NCI-H2196 treated with DMSO at 0.1 percent for 48 hours (cell line): ENCODE results near the gene FANCD2OS.
"Not testable (repeated sequence)": the region's sequence is repeated elsewhere in the genome, so short reads cannot be mapped to it uniquely, and the experiment has no call there.

Experiments used
- DNase-seq: peaks from one replicate; lab custom pipeline; 2025; ENCODE audit not compliant: unreplicated experiment; lab: John Stamatoyannopoulos, UW

Gene FANCD2OS, protein sequence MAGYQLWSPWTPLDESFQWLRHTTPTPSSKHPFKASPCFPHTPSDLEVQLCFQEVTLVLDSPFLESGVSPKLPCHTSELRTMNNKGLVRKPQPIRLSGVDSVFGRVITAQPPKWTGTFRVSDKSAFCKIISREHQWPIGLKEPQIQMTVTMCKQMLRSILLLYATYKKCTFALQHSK

DNA sequence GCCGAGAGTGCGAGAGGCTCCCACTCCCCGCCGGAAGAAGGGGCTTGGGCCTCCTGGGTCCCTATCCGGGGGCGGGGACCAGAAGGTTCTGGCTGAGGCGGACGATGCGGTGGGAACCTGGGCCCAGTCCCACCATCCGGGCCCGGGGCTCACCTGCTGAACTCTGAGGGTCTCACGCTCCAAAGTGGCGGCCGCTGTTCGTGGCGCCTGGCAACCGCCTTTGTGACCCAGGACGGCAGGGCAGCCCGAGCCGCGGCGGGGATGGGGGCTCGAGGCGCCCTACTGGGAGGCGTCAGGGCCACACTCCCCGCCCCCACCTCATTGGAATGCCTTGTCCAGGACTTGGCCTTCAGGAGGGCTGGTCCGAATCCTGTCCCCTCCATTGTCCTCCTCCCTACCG is at the start of gene FANCD2OS:
FANCD2OS (minus strand) TSS at position 165 of the 400 bp plus-strand sequence. CDS start 3,481 bp downstream, outside the sequence.
- DNase-seq = no peak

GRCh38 chr3:10157031-10157430 is 49.0 kb upstream of the FANCD2OS start:
- no peak for DNase-seq

DNA sequence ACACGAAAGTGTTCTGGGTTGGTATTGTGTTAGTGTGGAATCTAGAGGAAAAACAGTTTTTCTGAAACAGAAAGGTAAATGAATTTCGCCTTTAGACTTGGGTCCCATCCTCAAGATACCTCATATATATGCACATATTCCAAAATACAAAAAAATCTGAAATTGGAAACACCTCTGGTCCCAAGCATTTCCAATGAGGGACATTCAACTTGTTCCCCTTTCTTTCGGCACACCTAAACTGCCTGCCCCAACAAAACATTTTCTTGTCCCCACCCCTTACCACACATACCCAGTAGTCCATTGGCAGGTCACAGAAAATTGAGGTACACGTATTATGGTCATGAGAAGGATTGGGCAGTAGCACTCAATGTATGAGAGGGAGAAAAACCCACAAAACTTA is 47.6 kb upstream of the FANCD2OS start:
- no peak for DNase-seq

- no peak for DNase-seq
These were observed 47.0 kb upstream of the FANCD2OS start for GRCh38 chr3:10155123-10155472.

GRCh38 chr3:10154335-10155122 is 46.5 kb upstream of the FANCD2OS start:
- no peak for DNase-seq

DNA sequence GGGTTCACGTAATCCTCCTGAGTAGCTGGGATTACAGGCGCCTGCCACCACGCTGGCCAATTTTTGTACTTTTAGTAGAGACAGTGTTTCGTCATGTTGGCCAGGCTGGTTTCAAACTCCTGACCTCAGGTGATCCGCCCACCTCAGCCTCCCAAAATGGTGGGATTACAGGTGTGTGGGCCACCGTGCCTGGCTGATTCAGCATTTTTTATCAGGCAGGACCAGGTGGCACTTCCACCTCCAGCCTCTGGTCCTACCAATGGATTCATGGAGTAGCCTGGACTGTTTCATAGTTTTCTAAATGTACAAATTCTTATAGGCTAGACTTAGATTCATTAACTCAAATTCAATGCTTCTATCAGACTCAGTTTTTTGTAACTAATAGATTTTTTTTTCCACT is 42.9 kb upstream of the FANCD2OS start:
- DNase-seq = no peak

GRCh38 chr3:10149226-10149625 is 41.2 kb upstream of the FANCD2OS start:
- DNase-seq = no peak

DNA sequence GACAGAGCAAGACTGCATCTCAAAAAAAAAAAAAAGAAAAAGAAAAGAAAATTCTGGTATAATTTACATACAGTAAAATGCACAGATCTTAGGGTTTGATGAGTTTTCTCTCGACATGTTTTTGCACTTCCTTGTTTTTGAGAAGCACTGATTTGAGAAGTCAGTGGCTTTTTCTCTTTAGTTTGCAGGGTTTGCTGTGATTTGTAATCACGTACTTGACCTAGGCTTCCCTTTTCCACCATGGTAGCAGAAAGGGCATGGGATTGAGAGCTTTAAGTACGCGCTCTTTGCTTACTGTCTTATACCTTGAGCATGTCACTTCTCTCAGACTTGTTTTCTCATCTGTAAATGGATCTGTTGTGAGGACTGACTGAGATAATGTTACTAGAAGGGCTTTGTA is 37.6 kb upstream of the FANCD2OS start:
- no peak for DNase-seq

DNA sequence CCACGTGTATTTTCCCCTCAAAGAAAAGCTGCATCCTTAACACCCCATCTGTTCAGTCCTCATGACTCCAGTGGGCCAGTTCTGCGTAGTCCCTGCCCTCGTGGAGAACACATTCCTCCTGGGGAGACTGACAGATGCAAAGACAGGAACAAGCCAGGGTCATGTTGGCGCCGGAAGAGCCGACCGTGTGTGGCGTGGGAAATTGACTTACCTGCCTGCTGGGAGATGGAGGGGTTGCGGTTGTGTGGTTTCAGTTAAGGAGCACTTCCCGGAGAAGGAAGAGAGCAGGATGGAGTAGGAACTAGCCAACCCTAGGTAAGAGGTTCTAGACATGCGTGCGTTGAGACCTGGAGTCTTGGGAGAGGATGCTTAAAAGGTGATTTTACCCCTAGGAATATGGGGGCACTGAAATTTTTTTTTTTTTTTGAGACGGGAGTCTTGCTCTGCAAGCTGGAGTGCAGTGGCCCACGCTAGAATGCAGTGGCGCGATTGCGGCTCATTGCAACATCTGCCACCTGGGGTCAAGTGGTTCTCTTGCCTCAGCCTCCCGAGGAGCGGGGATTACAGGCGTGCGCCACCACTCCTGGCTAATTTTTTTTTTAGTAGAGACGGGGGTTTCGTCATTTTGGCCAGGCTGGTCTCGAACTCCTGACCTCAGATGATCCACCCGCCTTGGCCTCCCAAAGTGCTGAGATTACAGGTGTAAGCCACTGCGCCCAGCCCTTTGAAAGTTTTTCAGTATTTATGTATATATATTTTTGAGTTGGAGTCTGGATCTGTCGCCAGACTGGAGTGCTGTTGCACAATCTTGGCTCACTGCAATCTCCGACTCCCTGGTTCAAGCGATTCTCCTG is 34.9 kb upstream of the FANCD2OS start:
- no peak for DNase-seq

DNA sequence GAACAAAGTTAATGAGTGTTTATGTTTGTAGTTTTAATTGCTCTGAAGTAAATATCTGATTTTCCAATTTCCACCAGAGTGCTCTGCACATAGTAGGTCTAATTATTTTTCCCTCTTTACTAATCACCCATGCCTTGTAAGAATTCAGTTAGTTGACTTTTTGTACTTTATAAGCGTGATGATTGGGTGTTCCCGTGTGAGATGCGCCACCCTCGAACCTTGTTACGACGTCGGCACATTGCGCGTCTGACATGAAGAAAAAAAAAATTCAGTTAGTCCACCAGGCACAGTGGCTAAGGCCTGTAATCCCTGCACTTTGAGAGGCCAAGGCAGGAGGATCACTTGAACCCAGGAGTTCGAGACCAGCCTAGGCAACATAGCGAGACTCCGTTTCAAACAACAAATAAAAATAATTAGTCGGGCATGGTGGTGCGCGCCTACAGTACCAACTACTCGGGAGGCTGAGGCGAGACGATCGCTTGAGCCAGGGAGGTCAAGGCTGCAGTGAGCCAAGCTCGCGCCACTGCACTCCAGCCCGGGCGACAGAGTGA is 33.0 kb upstream of the FANCD2OS start:
- no peak for DNase-seq

- no peak for DNase-seq
These were observed 29.1 kb upstream of the FANCD2OS start for GRCh38 chr3:10137178-10137577.

GRCh38 chr3:10136426-10137005 is 28.5 kb upstream of the FANCD2OS start:
- no peak for DNase-seq

DNA sequence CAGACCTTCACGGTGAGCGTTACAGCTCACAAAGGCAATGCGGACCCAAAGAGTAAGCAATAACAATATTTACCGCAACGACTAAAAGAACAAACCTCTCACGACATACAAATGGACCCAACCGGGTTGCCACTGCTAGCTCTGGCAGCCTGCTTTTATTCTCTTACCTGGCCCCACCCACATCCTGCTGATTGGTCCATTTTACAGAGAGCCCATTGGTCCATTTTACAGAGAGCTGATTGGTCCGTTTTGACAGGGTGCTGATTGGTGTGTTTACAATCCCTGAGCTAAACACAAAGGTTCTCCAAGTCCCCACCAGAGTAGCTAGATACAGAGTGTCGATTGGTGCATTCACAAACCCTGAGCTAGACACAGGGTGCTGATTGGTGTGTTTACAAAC is 27.8 kb upstream of the FANCD2OS start:
- not testable (repeated sequence) for DNase-seq

GRCh38 chr3:10122724-10123123 is 14.7 kb upstream of the FANCD2OS start:
- DNase-seq = no peak

GRCh38 chr3:10121064-10121463 is 13.0 kb upstream of the FANCD2OS start:
- DNase-seq = no peak

- DNase-seq = no peak
These were observed 11.3 kb upstream of the FANCD2OS start for GRCh38 chr3:10119376-10119775.

DNA sequence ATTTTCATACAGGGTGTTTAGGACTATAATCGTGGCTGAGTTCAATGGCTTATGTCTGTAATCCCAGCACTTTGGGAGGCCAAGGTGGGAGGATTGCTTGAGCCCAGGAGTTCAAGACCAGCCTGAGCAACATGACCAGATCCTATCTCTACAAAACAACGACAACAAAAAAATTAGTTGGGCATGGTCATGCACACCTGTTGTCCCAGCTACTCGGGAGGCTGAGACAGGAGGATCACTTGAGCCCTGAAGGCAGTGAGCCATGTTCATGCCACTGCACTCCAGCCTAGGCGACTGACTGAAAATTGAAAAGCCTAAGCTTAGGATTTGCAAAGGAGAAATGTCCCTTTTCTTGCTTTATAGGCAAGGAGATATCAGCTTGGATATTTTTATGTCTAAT is 8.9 kb upstream of the FANCD2OS start:
- DNase-seq = no peak

DNA sequence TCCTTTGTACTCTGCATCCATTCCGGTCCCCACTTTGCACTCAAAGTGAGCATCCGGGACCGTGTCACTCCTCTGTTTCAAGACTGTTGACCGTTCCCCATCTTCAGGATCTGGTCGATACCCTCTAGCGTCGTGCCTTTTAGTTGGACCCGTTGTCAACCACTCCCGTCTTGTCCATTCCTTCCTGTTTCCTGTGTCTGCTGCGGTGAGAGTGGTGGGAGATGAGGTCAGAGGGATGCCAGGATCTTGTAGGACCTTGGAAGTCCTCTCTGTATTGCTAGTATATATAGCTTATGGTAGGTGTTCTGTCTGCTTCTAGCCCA is 8.0 kb upstream of the FANCD2OS start:
- DNase-seq = no peak

GRCh38 chr3:10115326-10116137 is 7.5 kb upstream of the FANCD2OS start, which contains the start of gene BRK1:
Gene BRK1, plus strand, starts transcription at chr3:10115675. Its CDS starts 27 bp downstream, at chr3:10115702.
- peak; percentile 67 for DNase-seq

GRCh38 chr3:10106919-10107318 is 1.1 kb downstream of the FANCD2OS start:
- DNase-seq = no peak
